IPS-15b (cell line): ENCODE measurements around the gene SETD7.

Source experiments
- H3K27me3 ChIP-seq: one replicate; pipeline ENCODE4 v1.6.1; 2013; ENCODE audit warnings: low read length; ENCODE audit not compliant: control insufficient read depth, insufficient read depth
- H3K36me3 ChIP-seq: one replicate; pipeline ENCODE4 v1.6.1; 2013; ENCODE audit warnings: low read length; ENCODE audit not compliant: control insufficient read depth, insufficient read depth
- H3K4me1 ChIP-seq: one replicate; pipeline ENCODE4 v1.6.1; 2013; ENCODE audit warnings: mild to moderate bottlenecking, low read length; ENCODE audit not compliant: control insufficient read depth, insufficient read depth
- H3K4me3 ChIP-seq: one replicate; pipeline ENCODE4 v1.5.1; 2013; ENCODE audit warnings: low read depth, low read length
- H3K9ac ChIP-seq: one replicate; pipeline ENCODE4 v1.6.1; 2013; ENCODE audit warnings: low read depth, mild to moderate bottlenecking, low read length
- H3K9me3 ChIP-seq: one replicate; pipeline ENCODE4 v1.6.1; 2013; ENCODE audit warnings: mild to moderate bottlenecking, low read length; ENCODE audit not compliant: control insufficient read depth, insufficient read depth

The SETD7 gene

DNA sequence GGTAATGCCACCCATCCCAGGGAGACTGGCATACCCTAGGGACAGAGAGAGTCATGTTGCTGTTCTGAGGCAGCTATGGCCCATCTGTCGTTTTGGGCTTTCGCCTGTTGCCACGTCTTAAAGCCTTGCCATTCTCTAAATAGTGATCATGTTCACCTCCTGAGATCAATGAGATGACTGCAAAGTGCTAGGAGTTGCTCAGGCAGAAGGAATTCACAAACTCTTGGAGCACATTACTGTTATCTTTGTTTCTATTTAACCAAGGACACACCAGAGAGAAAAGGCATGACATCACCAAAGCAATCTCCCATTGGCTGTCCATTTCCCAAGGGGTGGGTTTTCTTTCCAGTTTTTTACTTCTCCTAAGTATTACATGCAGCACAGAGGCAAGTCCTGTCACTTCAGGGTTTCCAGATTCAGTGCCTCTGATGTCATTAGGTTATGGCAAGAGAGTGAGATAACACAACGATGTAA lies 37.1 kb upstream of the SETD7 start:
- Histone ChIP-seq H3K9ac (no peak overlapping the region), H3K4me1 (no peaks in the 10 kb centered on the region), H3K9me3 (no peaks in the 10 kb centered on the region), H3K4me3 (no peak overlapping the region), H3K27me3 (peaks cover 3% of the 10 kb centered on the region), H3K36me3 (no peaks in the 10 kb centered on the region)

DNA sequence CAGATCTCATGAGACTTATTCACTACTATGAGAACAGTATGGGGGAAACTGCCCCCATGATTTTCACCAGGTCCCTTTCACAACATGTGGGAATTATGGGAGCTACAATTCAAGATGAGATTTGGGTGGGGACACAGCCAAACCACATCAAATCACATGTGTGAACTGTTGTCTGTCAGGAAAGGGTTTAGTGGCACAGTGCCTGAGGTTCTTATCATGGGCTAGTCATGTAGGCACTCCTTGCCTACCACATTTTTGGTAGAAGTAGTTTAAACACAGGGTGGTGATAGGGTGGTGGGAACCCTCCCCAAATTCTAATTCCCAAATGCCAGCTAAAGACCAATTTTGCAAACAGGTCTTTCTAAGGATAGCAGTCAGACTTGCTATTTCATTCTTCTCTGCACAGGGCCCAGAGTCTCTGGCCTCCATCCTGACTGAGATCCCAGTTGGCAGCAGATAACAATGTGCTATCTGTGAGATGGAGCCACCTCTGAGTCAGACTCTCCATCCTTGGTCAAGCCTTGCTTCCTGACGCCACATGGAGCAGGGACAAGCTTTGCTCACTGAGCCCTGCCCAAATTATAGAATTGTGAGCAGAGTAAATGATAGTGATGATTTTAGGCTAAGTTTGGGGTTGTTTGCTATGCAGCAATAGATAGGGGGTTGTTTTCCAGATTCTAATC lies 33.5 kb upstream of the SETD7 start:
- H3K9ac ChIP-seq = no peak overlapping the region
- no peaks in the 10 kb centered on the region for H3K27me3 ChIP-seq
- no peaks in the 10 kb centered on the region for H3K4me1 ChIP-seq

DNA sequence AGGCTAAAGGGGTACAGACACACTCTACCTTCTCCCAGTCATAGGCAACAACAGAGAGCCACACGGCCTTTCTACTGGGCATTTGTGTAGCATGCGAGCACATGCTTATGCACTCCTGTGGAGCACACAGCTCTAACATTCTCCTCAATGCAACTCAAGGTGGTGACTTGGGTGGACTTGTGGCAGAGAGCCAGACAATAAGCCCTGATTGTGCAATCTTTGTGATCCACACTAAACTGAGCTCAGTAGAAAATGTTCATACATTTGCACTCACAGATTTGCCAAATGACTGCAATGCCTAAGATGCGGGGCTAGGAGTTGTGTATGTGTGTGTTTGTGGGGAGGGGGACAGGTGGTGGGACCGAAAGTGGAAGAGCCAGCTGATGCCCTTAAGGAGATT lies 31.4 kb upstream of the SETD7 start:
- no peak overlapping the region for H3K9ac ChIP-seq
- H3K27me3 ChIP-seq = no peaks in the 10 kb centered on the region
- no peaks in the 10 kb centered on the region for H3K4me1 ChIP-seq
- no peaks in the 10 kb centered on the region for H3K9me3 ChIP-seq
- H3K4me3 ChIP-seq = no peak overlapping the region
- H3K36me3 ChIP-seq = no peaks in the 10 kb centered on the region

More for the DNA sequence above, 33.5 kb upstream of the SETD7 start:
- no peaks in the 10 kb centered on the region for H3K9me3 ChIP-seq
- H3K4me3 ChIP-seq = no peak overlapping the region
- H3K36me3 ChIP-seq = no peaks in the 10 kb centered on the region

DNA sequence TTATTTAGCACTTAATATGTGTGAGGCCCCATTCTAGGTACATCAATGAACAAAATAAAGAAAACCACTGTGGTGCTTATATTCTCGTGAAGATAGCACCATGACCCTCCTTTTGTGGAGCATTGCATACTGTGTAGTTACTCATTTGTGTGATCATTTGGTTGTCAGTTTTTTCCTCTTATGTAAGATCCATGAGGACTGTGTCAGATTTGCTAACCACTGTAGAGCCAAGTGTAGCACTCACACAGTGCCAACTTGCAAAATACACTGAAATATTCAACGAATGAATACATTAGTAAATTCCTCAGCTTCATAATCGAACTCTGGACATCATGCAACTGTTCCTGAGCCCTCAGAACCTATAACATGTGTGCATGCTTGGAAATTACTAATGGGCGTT lies 29.5 kb upstream of the SETD7 start:
- no peaks in the 10 kb centered on the region for H3K36me3 ChIP-seq
- H3K27me3 ChIP-seq = peaks cover under 1% of the 10 kb centered on the region
- H3K4me1 ChIP-seq = no peaks in the 10 kb centered on the region
- H3K9ac ChIP-seq = no peak overlapping the region
- no peaks in the 10 kb centered on the region for H3K9me3 ChIP-seq
- H3K4me3 ChIP-seq = no peak overlapping the region

DNA sequence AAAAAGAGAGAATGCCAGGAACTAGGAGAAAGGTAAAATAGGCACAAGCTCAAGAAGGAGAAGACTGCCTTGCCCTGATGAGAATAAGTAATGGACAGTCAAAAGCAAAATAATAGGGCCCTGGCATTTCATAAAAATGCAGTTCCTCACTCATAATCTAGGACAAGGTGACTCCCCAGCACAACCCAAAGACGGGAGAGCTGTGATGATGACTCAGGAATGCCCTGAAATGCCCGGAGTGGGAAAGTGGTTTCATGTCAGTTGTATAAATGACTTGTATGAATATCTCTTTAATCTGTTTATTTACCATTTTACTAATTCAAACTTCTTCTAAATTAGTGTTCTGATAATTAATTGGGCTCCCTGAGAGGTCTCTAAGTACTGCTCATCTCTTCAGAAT lies 28.8 kb upstream of the SETD7 start:
- no peak overlapping the region for H3K9ac ChIP-seq
- peaks cover 7% of the 10 kb centered on the region for H3K27me3 ChIP-seq
- no peak overlapping the region for H3K4me3 ChIP-seq
- H3K9me3 ChIP-seq = no peaks in the 10 kb centered on the region
- no peaks in the 10 kb centered on the region for H3K36me3 ChIP-seq
- no peaks in the 10 kb centered on the region for H3K4me1 ChIP-seq

DNA sequence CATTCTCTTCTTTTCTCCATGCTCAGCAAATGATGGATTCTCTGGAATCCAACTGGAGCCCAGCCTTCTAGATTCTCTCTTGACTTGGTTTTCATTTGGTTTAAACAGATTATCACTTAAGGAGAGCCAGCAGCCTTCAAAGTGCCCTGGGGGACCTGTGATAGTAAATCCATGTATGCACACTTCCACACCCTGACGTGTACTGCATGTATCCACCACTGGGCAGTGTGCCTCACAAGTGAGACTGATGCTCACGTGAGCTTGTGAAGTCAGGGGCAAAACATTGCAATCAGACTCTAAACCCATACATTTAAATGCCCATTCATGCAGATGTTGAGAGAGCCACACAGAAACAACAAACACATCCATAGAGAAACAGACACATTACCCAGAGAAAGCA lies 28.0 kb upstream of the SETD7 start:
- peaks cover 9% of the 10 kb centered on the region for H3K27me3 ChIP-seq
- H3K9me3 ChIP-seq = no peaks in the 10 kb centered on the region
- no peaks in the 10 kb centered on the region for H3K4me1 ChIP-seq
- no peaks in the 10 kb centered on the region for H3K36me3 ChIP-seq
- H3K4me3 ChIP-seq = no peak overlapping the region
- no peak overlapping the region for H3K9ac ChIP-seq

DNA sequence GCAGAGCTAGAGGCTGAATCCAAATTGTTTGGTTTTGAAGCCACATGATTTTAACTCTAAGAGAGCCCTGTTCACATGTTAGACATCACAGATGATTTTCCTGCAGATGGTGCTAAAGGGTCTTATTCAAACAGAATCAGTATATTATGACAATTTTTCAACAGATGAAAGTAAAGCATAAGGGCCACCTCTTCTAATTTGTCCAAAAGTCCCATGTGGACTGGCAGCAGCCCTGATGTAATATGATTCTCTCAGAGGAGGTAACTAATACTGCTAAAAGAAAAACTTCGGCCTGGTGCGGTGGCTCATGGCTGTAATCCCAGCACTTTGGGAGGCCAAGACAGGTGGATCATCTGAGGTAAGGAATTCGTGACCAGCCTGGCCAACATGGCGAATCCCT lies 26.0 kb upstream of the SETD7 start:
- no peaks in the 10 kb centered on the region for H3K9me3 ChIP-seq
- peaks cover 19% of the 10 kb centered on the region for H3K27me3 ChIP-seq
- H3K4me3 ChIP-seq = no peak overlapping the region
- no peaks in the 10 kb centered on the region for H3K36me3 ChIP-seq
- no peak overlapping the region for H3K9ac ChIP-seq
- peaks cover 3% of the 10 kb centered on the region for H3K4me1 ChIP-seq

DNA sequence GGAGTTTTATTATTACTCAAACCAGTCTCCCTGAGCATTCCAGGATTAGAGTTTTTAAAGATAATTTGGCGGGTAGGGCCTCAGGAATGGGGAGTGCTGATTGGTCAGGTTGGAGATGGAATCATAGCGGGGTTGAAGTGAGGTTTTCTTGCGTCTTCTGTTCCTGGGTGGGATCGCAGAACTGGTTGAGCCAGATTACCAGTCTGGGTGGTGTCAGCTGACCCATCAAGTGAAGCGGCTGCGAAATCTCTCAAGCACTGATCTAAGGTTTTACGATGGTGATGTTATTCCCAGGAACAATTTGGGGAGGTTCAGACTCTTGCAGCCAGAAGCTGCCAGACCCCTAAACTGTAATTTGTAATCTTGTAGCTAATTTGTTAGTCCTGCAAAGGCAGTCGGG lies 25.1 kb upstream of the SETD7 start:
- Histone ChIP-seq H3K4me1 (peaks cover 3% of the 10 kb centered on the region), H3K9ac (no peak overlapping the region), H3K4me3 (no peak overlapping the region), H3K27me3 (peaks cover 21% of the 10 kb centered on the region), H3K36me3 (no peaks in the 10 kb centered on the region), H3K9me3 (no peaks in the 10 kb centered on the region)

DNA sequence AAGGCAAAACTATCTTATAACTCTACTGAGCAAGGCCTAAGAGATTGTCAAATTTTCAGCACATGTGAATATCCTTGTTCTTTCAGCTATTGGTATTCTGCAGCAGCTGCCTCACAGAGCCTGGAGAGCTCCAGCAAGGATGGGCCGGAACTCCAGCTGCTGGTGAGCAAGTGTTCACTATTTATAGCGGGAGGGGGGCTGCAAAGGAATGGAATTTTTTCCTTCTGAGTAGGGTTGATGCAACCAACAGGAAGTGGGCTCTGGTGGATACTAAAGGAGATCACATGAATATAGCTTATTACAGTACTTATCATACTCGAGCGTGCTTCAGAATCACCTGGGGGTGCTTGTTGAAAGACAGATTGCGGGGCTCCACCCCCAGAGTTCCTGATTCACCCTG lies 20.2 kb upstream of the SETD7 start:
- H3K4me3 ChIP-seq = no peak overlapping the region
- no peaks in the 10 kb centered on the region for H3K9me3 ChIP-seq
- H3K36me3 ChIP-seq = no peaks in the 10 kb centered on the region
- H3K27me3 ChIP-seq = peaks cover 27% of the 10 kb centered on the region
- H3K9ac ChIP-seq = no peak overlapping the region
- H3K4me1 ChIP-seq = peaks cover 3% of the 10 kb centered on the region

DNA sequence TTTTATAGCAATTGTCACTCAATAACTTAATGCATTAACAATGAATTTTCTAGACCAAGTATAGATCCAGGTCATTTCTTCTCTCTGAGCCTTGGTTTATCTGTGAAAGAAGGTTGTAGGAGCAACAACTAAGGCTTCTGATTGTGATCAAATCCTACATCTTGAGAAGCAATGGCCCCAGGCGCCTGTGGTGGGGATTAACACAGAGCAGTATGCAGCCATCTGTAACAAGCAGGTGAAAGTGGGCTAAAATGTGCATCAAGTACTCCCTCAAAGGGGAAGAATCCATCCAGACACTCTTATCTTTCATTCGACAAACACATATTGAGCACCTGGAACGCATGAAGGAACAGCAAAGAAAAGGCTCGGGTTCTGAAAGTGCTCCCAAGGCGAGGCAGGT lies 19.1 kb upstream of the SETD7 start:
- Histone ChIP-seq H3K27me3 (peaks cover 22% of the 10 kb centered on the region), H3K9ac (no peak overlapping the region)

DNA sequence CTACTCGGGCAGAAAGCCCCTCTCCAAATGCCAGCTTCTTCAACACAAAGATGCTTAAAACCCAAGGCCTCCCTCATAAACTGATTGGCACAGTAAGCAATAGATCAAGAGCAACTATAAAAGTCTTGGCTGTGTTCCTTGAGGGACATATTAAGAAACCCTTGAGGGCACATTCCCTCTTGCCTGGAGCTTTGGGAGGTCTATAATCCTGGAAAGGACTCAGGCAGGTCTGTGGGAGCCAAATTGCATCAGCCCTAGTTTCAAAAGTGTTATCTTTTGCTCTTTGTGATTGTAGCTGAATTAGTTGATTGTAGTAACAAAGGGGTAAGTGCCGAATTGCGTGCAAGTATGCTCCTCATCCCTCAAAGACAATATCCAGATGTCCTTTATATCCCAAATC lies 18.6 kb upstream of the SETD7 start:
- no peaks in the 10 kb centered on the region for H3K9me3 ChIP-seq
- no peak overlapping the region for H3K9ac ChIP-seq
- no peaks in the 10 kb centered on the region for H3K36me3 ChIP-seq
- peaks cover 18% of the 10 kb centered on the region for H3K27me3 ChIP-seq
- peaks cover 3% of the 10 kb centered on the region for H3K4me1 ChIP-seq
- no peak overlapping the region for H3K4me3 ChIP-seq

More for the DNA sequence above, 19.1 kb upstream of the SETD7 start:
- Histone ChIP-seq H3K36me3 (no peaks in the 10 kb centered on the region), H3K4me1 (peaks cover 3% of the 10 kb centered on the region), H3K9me3 (no peaks in the 10 kb centered on the region), H3K4me3 (no peak overlapping the region)

DNA sequence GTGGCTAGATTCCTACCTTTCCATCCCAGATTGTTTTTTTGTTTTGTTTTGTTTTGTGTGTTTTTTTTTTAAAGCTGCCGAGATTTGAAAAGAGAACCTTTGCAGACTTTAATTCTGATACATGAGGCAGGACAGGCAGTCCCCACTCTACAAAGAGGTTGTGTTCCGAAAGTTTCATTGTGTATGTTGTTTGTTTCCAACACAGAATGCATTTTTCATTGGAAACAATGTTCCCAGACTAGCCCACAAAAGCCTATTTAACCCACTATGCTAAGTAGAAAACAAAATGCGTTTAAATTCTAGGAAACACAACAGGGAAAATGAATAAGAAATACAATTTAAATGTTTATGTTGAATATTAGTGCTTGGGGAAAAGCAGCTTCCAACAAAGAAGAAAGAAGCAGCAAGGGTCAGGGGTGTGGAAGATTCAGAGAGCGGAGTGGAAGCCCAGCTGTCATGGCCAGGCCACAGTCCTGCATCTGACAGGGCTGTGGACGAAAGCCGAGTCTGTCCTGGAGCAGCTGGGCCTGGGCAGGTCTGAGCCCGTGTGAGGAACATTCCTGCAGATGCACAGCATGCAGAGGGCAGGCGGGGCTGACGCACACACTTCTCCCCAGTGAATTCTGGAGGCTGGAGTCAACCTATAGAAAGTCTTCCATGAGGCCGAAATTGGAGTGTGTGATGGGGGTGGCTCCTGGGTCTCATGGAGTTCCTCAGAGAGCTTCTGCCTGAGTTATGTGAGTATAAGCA lies 12.4 kb upstream of the SETD7 start:
- H3K9ac ChIP-seq = no peak overlapping the region
- H3K9me3 ChIP-seq = no peaks in the 10 kb centered on the region

More for the DNA sequence above, 12.4 kb upstream of the SETD7 start:
- H3K27me3 ChIP-seq = no peaks in the 10 kb centered on the region
- no peaks in the 10 kb centered on the region for H3K4me1 ChIP-seq
- H3K4me3 ChIP-seq = no peak overlapping the region
- no peaks in the 10 kb centered on the region for H3K36me3 ChIP-seq
